Measurements from ENCODE around the gene MYH7. TPM values are rescaled to one million over a fixed set of nuclear protein-coding genes. Genes with fewer than 3 reads are reported as not detected.

MYH7 gene
- total RNA-seq, 1 experiment from 2014 or later: not detected

GRCh38 chr14:23411563-23412525 lies 23.6 kb downstream of the MYH7 start:
- H3K27me3 ChIP-seq (replicated peaks; ENCODE audit: insufficient read depth, low read depth, low read length, poor library complexity): peaks cover 5% of the 10 kb centered on the region
- no peaks in the 10 kb centered on the region for H3K4me1 ChIP-seq (ENCODE audit: insufficient read depth, low read length, poor library complexity, severe bottlenecking)
- DNase-seq (ENCODE audit: low spot score): no peak
- H3K27ac ChIP-seq (ENCODE audit: low read depth, low read length, poor library complexity, severe bottlenecking): no peak overlapping the region
- no TSS peak for BruUV-seq (replicated peaks)
- ChIA-PET POLR2A (ENCODE audit: low non-redundant PET) (no interaction called here), CTCF (no interaction called here)
- no peak overlapping the region for H3K4me3 ChIP-seq (ENCODE audit: low read depth, low read length, poor library complexity, severe bottlenecking)
- no peaks in the 10 kb centered on the region for H3K9me3 ChIP-seq (ENCODE audit: low read depth, low read length, poor library complexity, severe bottlenecking)
- intact Hi-C loops (cut with micrococcal nuclease; ENCODE audit: unreplicated experiment): no loop called here
- no peak for TF ChIP-seq EZH2 (IDR thresholded peaks at IDR 0.05; ENCODE audit: borderline replicate concordance, low read depth, low read length, poor library complexity, severe bottlenecking)
- no peaks in the 10 kb centered on the region for H3K36me3 ChIP-seq (ENCODE audit: insufficient read depth, low read length, poor library complexity, severe bottlenecking)

GRCh38 chr14:23409966-23410635 lies 25.4 kb downstream of the MYH7 start:
- TF ChIP-seq EZH2 (IDR thresholded peaks at IDR 0.05; ENCODE audit: borderline replicate concordance, low read depth, low read length, poor library complexity, severe bottlenecking) (no peak), CTCF (conservative IDR thresholded peaks at IDR 0.05; ENCODE audit: low read depth, low read length) (no peak)
- Histone ChIP-seq H3K27me3 (replicated peaks; ENCODE audit: insufficient read depth, low read depth, low read length, poor library complexity) (peaks cover 7% of the 10 kb centered on the region), H3K4me3 (ENCODE audit: low read depth, low read length, poor library complexity, severe bottlenecking) (no peak overlapping the region), H3K27ac (ENCODE audit: low read depth, low read length, poor library complexity, severe bottlenecking) (no peak overlapping the region), H3K36me3 (ENCODE audit: insufficient read depth, low read length, poor library complexity, severe bottlenecking) (no peaks in the 10 kb centered on the region), H3K4me1 (ENCODE audit: insufficient read depth, low read length, poor library complexity, severe bottlenecking) (no peaks in the 10 kb centered on the region), H3K9me3 (ENCODE audit: low read depth, low read length, poor library complexity, severe bottlenecking) (no peaks in the 10 kb centered on the region)
- ChIA-PET CTCF (no interaction called here), POLR2A (ENCODE audit: low non-redundant PET) (no interaction called here)
- BruUV-seq (replicated peaks): no TSS peak
- intact Hi-C loops (cut with micrococcal nuclease; ENCODE audit: unreplicated experiment): no loop called here
- no peak for DNase-seq (ENCODE audit: low spot score)

- Histone ChIP-seq H3K4me3 (ENCODE audit: low read depth, low read length, poor library complexity, severe bottlenecking) (no peak overlapping the region), H3K9me3 (ENCODE audit: low read depth, low read length, poor library complexity, severe bottlenecking) (no peaks in the 10 kb centered on the region), H3K27me3 (replicated peaks; ENCODE audit: insufficient read depth, low read depth, low read length, poor library complexity) (peaks cover 7% of the 10 kb centered on the region), H3K4me1 (ENCODE audit: insufficient read depth, low read length, poor library complexity, severe bottlenecking) (no peaks in the 10 kb centered on the region), H3K27ac (ENCODE audit: low read depth, low read length, poor library complexity, severe bottlenecking) (no peak overlapping the region), H3K36me3 (ENCODE audit: insufficient read depth, low read length, poor library complexity, severe bottlenecking) (no peaks in the 10 kb centered on the region)
- BruUV-seq (replicated peaks): no TSS peak
- no peak for TF ChIP-seq EZH2 (IDR thresholded peaks at IDR 0.05; ENCODE audit: borderline replicate concordance, low read depth, low read length, poor library complexity, severe bottlenecking)
- no peak for TF ChIP-seq CTCF (conservative IDR thresholded peaks at IDR 0.05; ENCODE audit: low read depth, low read length)
- ChIA-PET CTCF (no interaction called here), POLR2A (ENCODE audit: low non-redundant PET) (no interaction called here)
- DNase-seq (ENCODE audit: low spot score): no peak
- intact Hi-C loops (cut with micrococcal nuclease; ENCODE audit: unreplicated experiment): no loop called here
These were observed 26.0 kb downstream of the MYH7 start for GRCh38 chr14:23409475-23409874.
